WTC11 (cell line): ENCODE data around the gene SLC13A3. TPM values are rescaled to one million over a fixed set of nuclear protein-coding genes. Genes with fewer than 3 reads are reported as not detected.

ENCODE experiments used
- ATAC-seq: fragments of 200-7000 bp; cut with Tn5 transposase; 2 replicates; pipeline ENCODE4 v1.10.0; 2021; ENCODE audit warnings: mild to moderate bottlenecking, moderate library complexity
- CTCF ChIA-PET: fragments of 300-600 bp; sonication (Branson Sonifier 250); formaldehyde crosslinking; loops from one replicate; lab custom pipeline; 2021; ENCODE audit warnings: antibody characterized with exemption; lab: Charles Lee
- POLR2A ChIA-PET: fragments of 350-600 bp; sonication (Branson Sonifier 250); formaldehyde crosslinking; loops from one replicate; lab custom pipeline; 2021; ENCODE audit warnings: antibody characterized with exemption; lab: Charles Lee
- DNase-seq: peaks from one replicate; pipeline ENCODE4 v3.0.0; 2021; ENCODE audit warnings: low spot score
- H3K27ac Mint-ChIP-seq: 2 replicates; pipeline ENCODE4 v1.8.0; 2021; ENCODE audit warnings: mixed read lengths
- H3K27me3 Mint-ChIP-seq: 2 replicates; pipeline ENCODE4 v1.8.0; 2021; ENCODE audit warnings: low read depth, mild to moderate bottlenecking, moderate library complexity, mixed read lengths
- H3K36me3 Mint-ChIP-seq: 2 replicates; pipeline ENCODE4 v1.8.0; 2021; ENCODE audit warnings: mixed read lengths
- H3K4me1 Mint-ChIP-seq: 2 replicates; pipeline ENCODE4 v1.8.0; 2022; ENCODE audit warnings: mixed read lengths
- H3K4me3 Mint-ChIP-seq: 2 replicates; pipeline ENCODE4 v1.8.0; 2021; ENCODE audit warnings: mild to moderate bottlenecking, moderate library complexity, mixed read lengths
- H3K9me3 Mint-ChIP-seq: 2 replicates; pipeline ENCODE4 v1.8.0; 2021; ENCODE audit warnings: mixed read lengths
- ATF1 ChIP-seq: sonication (generic); formaldehyde crosslinking; IDR thresholded peaks from 2 replicates; pipeline ENCODE4 v1.8.1; 2023; ENCODE audit warnings: mild to moderate bottlenecking, moderate library complexity, missing genetic modification reagents
- ELF4 ChIP-seq: sonication (generic); formaldehyde crosslinking; IDR thresholded peaks from 2 replicates; pipeline ENCODE4 v1.8.1; 2022; ENCODE audit warnings: low read depth, mild to moderate bottlenecking, moderate library complexity, missing genetic modification reagents
- GRHL2 ChIP-seq: fragments of 250-450 bp; sonication (Bioruptor Pico); IDR thresholded peaks from 2 replicates; pipeline ENCODE4 v1.8.0; 2022; ENCODE audit warnings: mild to moderate bottlenecking, moderate library complexity; ENCODE audit not compliant: insufficient replicate concordance, severe bottlenecking
- NFATC4 ChIP-seq: fragments of 250-450 bp; sonication (Bioruptor Pico); IDR thresholded peaks from 2 replicates; pipeline ENCODE4 v1.9.0; 2021; ENCODE audit warnings: mild to moderate bottlenecking
- total RNA-seq: library from RNA; stranded (reverse); gene quantifications from 3 replicates; pipeline ENCODE4 v1.2.3, GENCODE V29; 2021
- TF ChIP-seq, protein P1 (sequence below): sonication (generic); formaldehyde crosslinking; IDR thresholded peaks from 2 replicates; pipeline ENCODE4 v1.8.1; 2023; ENCODE audit warnings: mild to moderate bottlenecking, missing genetic modification reagents, moderate library complexity
- TF ChIP-seq, protein P2 (sequence below): sonication (generic); formaldehyde crosslinking; IDR thresholded peaks from 2 replicates; pipeline ENCODE4 v1.8.1; 2022; ENCODE audit warnings: low read depth, missing genetic modification reagents, borderline replicate concordance
- TF ChIP-seq, protein P3 (sequence below): fragments of 250-450 bp; sonication (Bioruptor Pico); IDR thresholded peaks from 2 replicates; pipeline ENCODE4 v2.1.2; 2022; ENCODE audit warnings: mild to moderate bottlenecking, moderate library complexity
- TF ChIP-seq, protein P4 (sequence below): fragments of 200-600 bp; IDR thresholded peaks from 2 replicates; pipeline ENCODE4 v1.8.0; 2022; ENCODE audit warnings: antibody characterized with exemption
- TF ChIP-seq, protein P5 (sequence below): sonication (generic); formaldehyde crosslinking; IDR thresholded peaks from 2 replicates; pipeline ENCODE4 v1.8.0; 2022; ENCODE audit warnings: mild to moderate bottlenecking, missing genetic modification reagents
- TF ChIP-seq, protein P6 (sequence below): sonication (generic); formaldehyde crosslinking; IDR thresholded peaks from 2 replicates; pipeline ENCODE4 v1.8.0; 2023; ENCODE audit warnings: missing genetic modification reagents, mild to moderate bottlenecking, borderline replicate concordance
- TF ChIP-seq, protein P7 (sequence below): sonication (generic); formaldehyde crosslinking; IDR thresholded peaks from 2 replicates; pipeline ENCODE4 v1.8.1; 2022; ENCODE audit warnings: mild to moderate bottlenecking, missing genetic modification reagents, moderate library complexity, borderline replicate concordance

SLC13A3 gene
- total RNA-seq, 1 experiment from 2014 or later, result 10.6 TPM

DNA sequence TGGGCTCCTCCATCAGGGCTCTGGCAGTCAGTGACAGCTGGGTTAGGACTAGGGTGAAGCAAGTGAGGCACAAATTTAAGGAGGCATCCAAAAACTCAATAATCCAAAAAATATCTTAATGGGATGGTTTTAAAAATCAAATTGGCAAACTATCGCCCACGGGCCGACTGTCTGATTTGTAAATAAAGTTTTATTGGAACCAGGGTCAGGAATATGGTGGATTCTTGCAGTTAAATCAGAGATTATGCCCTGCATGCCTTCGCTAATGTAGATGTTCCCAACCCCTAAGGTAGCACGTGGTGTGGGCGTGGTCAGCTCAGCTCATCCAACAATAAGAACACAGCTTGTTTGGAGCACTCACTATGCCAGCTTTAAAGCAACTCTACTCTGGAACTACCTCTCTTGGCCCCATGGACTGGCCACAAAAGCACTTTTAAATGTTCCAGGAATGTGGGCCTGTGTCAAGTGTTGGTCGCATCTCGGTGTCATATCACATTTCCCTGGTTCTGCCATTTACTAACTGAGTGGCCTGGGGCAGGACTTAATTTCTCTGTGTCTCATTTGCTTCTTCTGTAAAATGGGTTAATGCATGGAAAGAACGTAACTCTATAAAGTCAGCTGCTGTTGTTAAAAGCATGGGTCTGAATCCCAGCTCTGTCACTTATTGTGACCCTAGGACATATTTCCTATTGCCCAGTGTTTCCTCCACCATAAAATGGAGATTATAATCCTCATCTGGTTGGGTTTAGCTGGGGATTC lies 31.0 kb upstream of the SLC13A3 start:
- ChIA-PET CTCF (interaction anchor here (0.6 to 4.2 kb wide), 14 partner anchors 14 to 197 kb away, joined by 3 to 22 read pairs (median 3); no protein-coding TSS in a partner anchor), POLR2A (interaction anchor here (1.1 kb wide), 1 partner anchor 12 kb away, joined by 3 read pairs; no protein-coding TSS in a partner anchor)
- no peak for DNase-seq
- H3K9me3 Mint-ChIP-seq, result peaks cover 5% of the 10 kb centered on the region
- ATAC-seq, result 0 out of 2 replicates have a peak, but pooled peaks have one; percentile 7
- TF ChIP-seq, protein P1, sequence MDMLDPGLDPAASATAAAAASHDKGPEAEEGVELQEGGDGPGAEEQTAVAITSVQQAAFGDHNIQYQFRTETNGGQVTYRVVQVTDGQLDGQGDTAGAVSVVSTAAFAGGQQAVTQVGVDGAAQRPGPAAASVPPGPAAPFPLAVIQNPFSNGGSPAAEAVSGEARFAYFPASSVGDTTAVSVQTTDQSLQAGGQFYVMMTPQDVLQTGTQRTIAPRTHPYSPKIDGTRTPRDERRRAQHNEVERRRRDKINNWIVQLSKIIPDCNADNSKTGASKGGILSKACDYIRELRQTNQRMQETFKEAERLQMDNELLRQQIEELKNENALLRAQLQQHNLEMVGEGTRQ, result 0 out of 2 replicates have a peak, but pooled peaks have one; percentile 44
- TF ChIP-seq, protein P2, sequence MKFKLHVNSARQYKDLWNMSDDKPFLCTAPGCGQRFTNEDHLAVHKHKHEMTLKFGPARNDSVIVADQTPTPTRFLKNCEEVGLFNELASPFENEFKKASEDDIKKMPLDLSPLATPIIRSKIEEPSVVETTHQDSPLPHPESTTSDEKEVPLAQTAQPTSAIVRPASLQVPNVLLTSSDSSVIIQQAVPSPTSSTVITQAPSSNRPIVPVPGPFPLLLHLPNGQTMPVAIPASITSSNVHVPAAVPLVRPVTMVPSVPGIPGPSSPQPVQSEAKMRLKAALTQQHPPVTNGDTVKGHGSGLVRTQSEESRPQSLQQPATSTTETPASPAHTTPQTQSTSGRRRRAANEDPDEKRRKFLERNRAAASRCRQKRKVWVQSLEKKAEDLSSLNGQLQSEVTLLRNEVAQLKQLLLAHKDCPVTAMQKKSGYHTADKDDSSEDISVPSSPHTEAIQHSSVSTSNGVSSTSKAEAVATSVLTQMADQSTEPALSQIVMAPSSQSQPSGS (CRISPR knock-in tag), result no peak
- no peak for TF ChIP-seq ATF1 (CRISPR knock-in tag)
- H3K36me3 Mint-ChIP-seq, result peaks cover 31% of the 10 kb centered on the region
- peaks cover 47% of the 10 kb centered on the region for H3K4me1 Mint-ChIP-seq
- peak overlapping the region; percentile 77 for H3K4me3 Mint-ChIP-seq
- peak overlapping the region; percentile 20 for H3K27ac Mint-ChIP-seq
- no peaks in the 10 kb centered on the region for H3K27me3 Mint-ChIP-seq

DNA sequence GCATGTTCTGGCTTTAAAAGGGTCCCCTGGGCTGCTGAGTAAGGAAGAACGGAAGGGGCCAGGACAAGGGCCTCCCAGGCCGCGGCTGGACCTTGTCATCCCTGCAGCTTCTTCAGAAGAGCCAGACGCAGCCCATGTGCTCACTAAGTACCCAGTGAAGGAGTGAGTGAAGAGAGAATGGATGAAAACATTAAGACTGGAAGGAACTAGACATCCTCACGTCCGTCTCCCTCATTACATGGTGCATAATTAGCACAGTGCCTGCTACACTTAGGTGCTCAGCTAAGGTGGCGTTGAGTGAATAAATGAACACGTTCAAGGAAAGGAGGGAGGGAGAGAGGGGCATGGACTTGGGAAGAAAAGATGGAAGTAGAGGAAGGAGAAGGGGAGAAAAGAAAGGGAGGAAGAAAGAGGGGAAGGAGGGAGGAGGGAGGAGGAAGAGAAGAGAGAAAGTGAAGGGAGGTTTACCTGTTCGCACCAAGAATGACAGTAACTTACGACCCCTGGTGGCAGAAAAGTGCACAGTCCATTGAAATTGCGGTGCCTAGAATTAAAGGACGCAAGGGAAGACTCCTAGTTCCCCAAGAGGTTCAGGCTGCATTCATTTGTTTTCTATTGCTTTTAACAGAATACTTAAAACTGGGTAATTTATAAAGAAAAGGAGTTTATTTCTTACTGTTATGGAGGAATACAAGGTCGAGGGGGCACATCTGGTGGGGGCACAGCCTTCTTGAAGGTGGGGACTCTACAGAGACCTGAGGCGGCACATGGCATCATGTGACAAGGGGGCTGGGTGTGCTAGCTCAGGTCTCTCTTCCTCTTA lies 30.0 kb upstream of the SLC13A3 start:
- Mint-ChIP-seq H3K27ac (no peak overlapping the region), H3K4me1 (peaks cover 45% of the 10 kb centered on the region), H3K4me3 (no peak overlapping the region; the same call in 1 of the 2 replicates), H3K36me3 (peaks cover 25% of the 10 kb centered on the region), H3K27me3 (no peaks in the 10 kb centered on the region), H3K9me3 (peaks cover 5% of the 10 kb centered on the region)
- TF ChIP-seq, protein P3, sequence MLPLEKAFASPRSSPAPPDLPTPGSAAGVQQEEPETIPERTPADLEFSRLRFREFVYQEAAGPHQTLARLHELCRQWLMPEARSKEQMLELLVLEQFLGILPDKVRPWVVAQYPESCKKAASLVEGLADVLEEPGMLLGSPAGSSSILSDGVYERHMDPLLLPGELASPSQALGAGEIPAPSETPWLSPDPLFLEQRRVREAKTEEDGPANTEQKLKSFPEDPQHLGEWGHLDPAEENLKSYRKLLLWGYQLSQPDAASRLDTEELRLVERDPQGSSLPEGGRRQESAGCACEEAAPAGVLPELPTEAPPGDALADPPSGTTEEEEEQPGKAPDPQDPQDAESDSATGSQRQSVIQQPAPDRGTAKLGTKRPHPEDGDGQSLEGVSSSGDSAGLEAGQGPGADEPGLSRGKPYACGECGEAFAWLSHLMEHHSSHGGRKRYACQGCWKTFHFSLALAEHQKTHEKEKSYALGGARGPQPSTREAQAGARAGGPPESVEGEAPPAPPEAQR (CRISPR knock-in tag), result no peak
- TF ChIP-seq, protein P4, sequence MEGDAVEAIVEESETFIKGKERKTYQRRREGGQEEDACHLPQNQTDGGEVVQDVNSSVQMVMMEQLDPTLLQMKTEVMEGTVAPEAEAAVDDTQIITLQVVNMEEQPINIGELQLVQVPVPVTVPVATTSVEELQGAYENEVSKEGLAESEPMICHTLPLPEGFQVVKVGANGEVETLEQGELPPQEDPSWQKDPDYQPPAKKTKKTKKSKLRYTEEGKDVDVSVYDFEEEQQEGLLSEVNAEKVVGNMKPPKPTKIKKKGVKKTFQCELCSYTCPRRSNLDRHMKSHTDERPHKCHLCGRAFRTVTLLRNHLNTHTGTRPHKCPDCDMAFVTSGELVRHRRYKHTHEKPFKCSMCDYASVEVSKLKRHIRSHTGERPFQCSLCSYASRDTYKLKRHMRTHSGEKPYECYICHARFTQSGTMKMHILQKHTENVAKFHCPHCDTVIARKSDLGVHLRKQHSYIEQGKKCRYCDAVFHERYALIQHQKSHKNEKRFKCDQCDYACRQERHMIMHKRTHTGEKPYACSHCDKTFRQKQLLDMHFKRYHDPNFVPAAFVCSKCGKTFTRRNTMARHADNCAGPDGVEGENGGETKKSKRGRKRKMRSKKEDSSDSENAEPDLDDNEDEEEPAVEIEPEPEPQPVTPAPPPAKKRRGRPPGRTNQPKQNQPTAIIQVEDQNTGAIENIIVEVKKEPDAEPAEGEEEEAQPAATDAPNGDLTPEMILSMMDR, result peak; percentile 88
- TF ChIP-seq, protein P1, result peak; percentile 51; the same call in 1 of the 2 replicates
- no peak for TF ChIP-seq NFATC4
- TF ChIP-seq ELF4, result no peak
- TF ChIP-seq, protein P5, sequence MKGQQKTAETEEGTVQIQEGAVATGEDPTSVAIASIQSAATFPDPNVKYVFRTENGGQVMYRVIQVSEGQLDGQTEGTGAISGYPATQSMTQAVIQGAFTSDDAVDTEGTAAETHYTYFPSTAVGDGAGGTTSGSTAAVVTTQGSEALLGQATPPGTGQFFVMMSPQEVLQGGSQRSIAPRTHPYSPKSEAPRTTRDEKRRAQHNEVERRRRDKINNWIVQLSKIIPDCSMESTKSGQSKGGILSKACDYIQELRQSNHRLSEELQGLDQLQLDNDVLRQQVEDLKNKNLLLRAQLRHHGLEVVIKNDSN (CRISPR knock-in tag), result peak; percentile 23; the same call in 1 of the 2 replicates
- DNase-seq (peak; percentile 81), ATAC-seq (peak; percentile 21)
- ChIA-PET POLR2A (interaction anchor here (0.6 kb wide), 1 partner anchor 126 kb away, joined by 4 read pairs; no protein-coding TSS in a partner anchor), CTCF (interaction anchor here (0.8 to 4.2 kb wide), 14 partner anchors 12 to 196 kb away, joined by 3 to 22 read pairs (median 4); no protein-coding TSS in a partner anchor)

DNA sequence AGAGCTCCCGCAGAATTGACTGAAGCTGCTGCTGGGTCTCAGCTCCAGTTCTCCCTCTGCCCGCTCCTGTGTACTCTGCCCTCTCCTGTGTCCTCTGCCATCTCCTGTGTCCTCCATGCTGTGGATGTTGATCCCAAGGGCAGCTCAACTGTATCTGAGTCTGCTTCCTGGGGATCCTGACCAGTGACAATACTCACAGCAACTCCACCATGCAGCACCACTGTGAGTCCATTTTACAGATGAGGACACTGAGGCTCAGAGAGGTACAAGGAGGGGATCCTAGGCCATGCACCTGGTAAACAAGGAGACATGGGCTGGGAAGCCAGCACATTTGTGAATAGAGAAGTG lies 29.4 kb upstream of the SLC13A3 start:
- Mint-ChIP-seq H3K27me3 (no peaks in the 10 kb centered on the region), H3K36me3 (peaks cover 19% of the 10 kb centered on the region), H3K4me3 (no peak overlapping the region), H3K9me3 (peaks cover 5% of the 10 kb centered on the region), H3K4me1 (peaks cover 41% of the 10 kb centered on the region), H3K27ac (no peak overlapping the region)
- DNase-seq (no peak), ATAC-seq (no peak)
- POLR2A ChIA-PET, result interaction anchor here (0.6 kb wide), 1 partner anchor 125 kb away, joined by 4 read pairs; no protein-coding TSS in a partner anchor
- CTCF ChIA-PET, result interaction anchor here (1.1 to 4.2 kb wide), 8 partner anchors 12 to 159 kb away, joined by 3 to 22 read pairs (median 4); no protein-coding TSS in a partner anchor
- TF ChIP-seq, protein P6, sequence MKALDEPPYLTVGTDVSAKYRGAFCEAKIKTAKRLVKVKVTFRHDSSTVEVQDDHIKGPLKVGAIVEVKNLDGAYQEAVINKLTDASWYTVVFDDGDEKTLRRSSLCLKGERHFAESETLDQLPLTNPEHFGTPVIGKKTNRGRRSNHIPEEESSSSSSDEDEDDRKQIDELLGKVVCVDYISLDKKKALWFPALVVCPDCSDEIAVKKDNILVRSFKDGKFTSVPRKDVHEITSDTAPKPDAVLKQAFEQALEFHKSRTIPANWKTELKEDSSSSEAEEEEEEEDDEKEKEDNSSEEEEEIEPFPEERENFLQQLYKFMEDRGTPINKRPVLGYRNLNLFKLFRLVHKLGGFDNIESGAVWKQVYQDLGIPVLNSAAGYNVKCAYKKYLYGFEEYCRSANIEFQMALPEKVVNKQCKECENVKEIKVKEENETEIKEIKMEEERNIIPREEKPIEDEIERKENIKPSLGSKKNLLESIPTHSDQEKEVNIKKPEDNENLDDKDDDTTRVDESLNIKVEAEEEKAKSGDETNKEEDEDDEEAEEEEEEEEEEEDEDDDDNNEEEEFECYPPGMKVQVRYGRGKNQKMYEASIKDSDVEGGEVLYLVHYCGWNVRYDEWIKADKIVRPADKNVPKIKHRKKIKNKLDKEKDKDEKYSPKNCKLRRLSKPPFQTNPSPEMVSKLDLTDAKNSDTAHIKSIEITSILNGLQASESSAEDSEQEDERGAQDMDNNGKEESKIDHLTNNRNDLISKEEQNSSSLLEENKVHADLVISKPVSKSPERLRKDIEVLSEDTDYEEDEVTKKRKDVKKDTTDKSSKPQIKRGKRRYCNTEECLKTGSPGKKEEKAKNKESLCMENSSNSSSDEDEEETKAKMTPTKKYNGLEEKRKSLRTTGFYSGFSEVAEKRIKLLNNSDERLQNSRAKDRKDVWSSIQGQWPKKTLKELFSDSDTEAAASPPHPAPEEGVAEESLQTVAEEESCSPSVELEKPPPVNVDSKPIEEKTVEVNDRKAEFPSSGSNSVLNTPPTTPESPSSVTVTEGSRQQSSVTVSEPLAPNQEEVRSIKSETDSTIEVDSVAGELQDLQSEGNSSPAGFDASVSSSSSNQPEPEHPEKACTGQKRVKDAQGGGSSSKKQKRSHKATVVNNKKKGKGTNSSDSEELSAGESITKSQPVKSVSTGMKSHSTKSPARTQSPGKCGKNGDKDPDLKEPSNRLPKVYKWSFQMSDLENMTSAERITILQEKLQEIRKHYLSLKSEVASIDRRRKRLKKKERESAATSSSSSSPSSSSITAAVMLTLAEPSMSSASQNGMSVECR (CRISPR knock-in tag), result no peak
- no peak for TF ChIP-seq GRHL2 (CRISPR knock-in tag)
- TF ChIP-seq, protein P7, sequence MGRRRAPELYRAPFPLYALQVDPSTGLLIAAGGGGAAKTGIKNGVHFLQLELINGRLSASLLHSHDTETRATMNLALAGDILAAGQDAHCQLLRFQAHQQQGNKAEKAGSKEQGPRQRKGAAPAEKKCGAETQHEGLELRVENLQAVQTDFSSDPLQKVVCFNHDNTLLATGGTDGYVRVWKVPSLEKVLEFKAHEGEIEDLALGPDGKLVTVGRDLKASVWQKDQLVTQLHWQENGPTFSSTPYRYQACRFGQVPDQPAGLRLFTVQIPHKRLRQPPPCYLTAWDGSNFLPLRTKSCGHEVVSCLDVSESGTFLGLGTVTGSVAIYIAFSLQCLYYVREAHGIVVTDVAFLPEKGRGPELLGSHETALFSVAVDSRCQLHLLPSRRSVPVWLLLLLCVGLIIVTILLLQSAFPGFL (CRISPR knock-in tag), result no peak
